AG09319 (cell line): Measurements from ENCODE around the gene FAM89B.

Experiments
- DNase-seq: peaks from one replicate; pipeline ENCODE4 v3.0.0-alpha.2; 2010; ENCODE audit warnings: low read depth; ENCODE audit errors: extremely low read depth
- TF ChIP-seq, protein P1 (sequence below): IDR thresholded peaks from 2 replicates; pipeline ENCODE4 v1.5.1; 2011; ENCODE audit warnings: low read depth, mild to moderate bottlenecking, inconsistent platforms, low read length, moderate library complexity

Gene FAM89B

DNA sequence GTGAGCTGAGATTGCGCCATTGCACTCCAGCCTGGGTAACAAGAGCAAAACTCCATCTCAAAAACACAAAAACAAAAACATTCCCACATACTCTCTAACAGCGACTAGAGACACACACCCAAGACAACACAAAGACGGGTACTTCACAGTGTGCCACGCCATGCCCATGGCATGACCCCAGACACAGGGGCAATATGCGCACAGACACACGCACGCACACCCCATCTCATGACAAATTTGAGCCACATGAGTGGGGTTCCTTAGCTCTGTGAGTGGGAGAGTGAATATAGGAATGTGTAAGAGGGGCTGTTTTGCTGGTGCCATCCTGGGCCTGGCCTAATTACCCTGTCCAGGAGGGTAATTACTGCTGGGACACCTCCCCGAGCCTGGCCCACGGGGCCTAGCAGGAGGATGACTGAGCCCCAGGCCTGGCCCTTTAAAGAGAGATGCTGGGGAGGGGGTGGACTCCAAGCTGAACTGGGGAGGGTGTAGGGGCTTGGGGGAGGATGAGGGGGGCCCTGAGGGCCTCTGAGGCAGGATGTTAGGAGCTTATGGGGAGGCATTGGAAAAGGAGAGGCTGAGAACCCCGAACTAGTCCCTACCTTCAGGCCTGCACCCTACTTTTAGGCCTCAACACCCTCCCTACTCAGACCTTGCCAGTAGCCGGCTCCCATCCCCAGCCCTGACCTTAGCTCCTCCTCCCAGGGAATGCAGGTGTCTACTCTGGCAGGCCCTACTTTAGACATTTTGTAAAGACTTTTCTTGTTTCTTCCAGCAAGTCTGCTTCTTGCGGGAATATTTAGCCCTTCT lies 15.7 kb upstream of the FAM89B start:
- TF ChIP-seq, protein P1, sequence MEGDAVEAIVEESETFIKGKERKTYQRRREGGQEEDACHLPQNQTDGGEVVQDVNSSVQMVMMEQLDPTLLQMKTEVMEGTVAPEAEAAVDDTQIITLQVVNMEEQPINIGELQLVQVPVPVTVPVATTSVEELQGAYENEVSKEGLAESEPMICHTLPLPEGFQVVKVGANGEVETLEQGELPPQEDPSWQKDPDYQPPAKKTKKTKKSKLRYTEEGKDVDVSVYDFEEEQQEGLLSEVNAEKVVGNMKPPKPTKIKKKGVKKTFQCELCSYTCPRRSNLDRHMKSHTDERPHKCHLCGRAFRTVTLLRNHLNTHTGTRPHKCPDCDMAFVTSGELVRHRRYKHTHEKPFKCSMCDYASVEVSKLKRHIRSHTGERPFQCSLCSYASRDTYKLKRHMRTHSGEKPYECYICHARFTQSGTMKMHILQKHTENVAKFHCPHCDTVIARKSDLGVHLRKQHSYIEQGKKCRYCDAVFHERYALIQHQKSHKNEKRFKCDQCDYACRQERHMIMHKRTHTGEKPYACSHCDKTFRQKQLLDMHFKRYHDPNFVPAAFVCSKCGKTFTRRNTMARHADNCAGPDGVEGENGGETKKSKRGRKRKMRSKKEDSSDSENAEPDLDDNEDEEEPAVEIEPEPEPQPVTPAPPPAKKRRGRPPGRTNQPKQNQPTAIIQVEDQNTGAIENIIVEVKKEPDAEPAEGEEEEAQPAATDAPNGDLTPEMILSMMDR = no peak
- no peak for DNase-seq

DNA sequence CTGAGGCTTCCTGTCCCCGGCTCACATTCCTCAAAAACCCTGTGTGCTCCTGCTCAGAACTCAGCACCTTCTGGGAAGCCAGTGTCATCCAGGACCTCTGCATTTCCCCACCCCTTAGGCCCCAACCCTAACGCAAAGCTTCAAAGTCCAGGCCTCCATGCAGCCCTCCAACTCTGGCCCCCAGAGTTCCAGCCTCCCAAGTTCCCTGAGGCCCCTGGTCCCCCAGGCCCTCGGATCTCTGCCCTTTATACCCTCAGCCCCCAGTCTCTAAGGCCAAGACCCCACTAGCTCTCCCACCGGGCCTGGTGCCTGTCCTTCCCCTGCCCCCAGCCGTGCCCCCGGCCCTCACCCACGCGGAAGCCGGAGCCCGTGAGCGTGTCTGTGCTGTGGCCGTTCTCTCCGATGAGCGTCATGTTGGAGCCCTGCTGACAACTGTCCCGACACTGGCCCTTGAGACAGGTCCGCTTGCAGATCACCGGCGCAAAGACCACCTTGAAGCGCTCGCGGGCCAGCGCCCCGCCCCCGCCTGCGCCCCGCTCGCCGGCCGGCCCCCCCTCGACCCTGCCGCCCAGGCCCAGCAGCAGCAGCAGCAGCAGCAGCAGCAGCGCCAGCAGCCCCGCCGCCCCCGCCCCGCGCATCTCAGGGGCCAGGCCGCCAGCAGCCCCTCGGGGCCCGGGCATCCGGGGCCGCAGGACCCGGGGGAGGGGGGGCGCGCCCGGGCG lies 14.9 kb upstream of the FAM89B start:
- TF ChIP-seq, protein P1 = no peak
- DNase-seq = no peak

DNA sequence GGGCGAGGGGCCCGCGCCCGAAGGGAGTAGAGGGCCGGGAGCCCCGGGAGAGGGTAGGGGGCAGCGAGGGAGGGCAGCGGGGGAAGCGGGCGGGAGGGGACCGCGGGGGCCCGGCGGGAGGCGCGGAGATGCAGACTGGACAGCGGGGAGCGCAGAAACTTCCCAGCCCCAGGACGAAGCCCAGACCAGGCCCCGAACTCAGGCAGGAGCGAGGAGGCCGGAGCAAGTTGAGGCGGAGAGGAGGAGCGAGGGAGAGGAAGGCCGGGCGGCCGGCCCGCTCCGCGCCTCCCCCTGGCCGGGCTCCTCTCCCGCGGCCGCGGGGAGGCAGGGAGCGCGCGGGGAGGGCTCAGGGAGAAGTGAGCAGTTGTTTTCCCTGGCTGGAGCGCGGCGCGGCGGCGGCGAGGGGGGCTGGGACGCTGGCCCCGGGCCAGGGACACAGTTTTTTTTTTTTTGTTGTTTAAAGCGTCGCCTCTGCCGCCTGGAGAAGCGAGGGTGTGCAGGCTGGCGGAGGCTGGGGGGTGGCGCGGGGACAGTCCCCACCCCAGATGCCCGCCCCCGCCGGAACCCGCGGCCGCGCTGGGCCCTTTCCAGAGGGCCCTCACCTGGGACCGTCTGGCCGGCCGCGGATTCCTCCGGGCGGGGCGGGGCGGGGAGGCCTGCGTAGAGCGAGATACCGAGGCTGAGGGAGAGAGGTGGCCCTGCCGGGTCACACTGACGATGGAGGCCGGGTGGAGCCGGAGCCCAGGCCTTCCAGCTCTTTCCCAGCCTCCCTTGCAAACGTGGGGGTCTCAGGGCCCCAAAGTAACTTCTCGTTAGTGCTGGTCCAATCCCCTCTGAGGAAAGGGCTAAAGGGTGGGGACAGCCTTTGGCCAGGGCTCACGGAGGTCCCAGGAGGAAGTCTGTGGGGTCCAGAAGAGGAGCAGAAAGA lies 14.1 kb upstream of the FAM89B start, which contains the start of gene LTBP3:
TSS of gene LTBP3 (minus strand) at position 358 of the 928 bp plus-strand sequence. CDS start 400 bp downstream, outside the sequence.
- TF ChIP-seq, protein P1 = no peak
- DNase-seq = no peak

DNA sequence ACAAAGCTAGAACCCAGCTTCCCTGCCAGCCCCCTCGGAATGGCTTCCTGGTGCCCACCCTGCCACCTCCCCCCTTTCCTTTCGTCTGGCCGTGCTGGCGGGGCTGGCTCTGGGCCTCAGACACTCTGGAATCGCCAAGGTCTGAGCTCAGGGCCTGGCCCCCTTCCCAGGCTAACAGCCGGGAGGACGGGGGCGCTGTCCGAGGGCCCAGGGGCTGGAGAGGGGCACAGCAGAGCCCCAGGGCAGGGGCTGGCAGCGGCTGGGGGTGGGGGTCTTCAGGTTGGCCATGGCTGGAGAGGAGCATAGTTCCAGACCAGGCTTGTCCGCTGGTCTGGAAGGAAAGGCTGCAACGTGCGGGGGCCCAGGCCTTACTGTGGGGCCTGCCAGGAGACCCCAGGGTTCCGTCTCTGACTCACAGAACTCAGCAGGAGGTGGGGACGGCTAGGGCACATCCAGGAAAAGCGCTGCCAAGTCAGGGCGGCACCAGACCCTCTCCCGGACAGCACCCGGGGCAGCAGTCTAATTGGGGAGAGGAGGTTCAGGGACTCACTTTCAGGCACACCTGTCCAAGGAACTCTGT lies 13.3 kb upstream of the FAM89B start:
- TF ChIP-seq, protein P1 = no peak; the same call in none of the 2 replicates
- no peak for DNase-seq

DNA sequence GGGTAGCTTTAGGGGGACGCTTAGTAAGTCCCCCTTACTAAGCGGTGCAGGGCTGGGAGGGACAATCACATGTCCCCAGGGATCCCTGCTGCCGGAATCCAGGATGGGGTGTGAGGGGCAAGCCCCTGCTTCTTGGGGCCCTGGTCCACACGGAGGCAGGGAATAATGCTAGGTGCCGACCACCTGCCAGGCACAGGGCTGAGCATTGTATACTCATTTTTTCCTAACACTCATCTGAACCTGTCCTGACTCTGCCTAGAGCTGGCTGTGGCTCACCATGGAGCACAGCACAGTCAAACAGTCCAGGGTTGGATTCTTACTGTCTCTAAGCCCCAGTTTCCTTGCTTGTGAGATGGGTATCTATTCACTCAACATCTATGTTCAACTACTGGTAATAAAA lies 12.8 kb upstream of the FAM89B start:
- DNase-seq = no peak
- TF ChIP-seq, protein P1 = no peak

DNA sequence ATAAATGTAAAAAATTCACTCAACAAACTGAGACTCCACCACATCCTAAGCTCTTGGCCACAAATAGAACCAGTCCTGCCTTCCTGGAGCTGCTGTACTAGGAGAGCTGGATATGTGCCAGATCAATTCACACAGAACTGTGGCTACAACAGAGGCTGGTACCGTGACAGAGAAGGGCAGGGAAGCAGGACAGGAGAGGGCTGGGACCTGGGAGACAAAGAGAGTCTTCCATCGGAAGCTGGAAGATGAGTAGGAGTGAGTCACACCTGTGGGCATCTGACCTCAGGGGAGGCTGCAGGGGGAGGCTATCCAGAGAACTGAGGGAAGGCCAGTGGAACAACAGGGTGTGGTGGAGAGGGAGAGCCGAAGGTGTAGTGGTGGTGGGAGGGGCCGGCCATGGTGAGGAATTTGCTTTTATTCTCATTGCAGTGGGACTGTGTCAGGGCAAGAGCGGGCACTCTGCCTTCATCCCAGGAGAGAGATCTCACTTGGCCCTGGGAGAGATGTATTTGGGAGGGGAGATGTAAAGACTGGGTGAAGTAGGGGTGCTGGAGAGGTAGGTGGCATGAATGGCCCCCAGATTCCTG lies 12.3 kb upstream of the FAM89B start:
- DNase-seq = no peak
- TF ChIP-seq, protein P1 = no peak
